HG02678 (cell line): ENCODE results near the gene TAAR5.
"Not testable (repeated sequence)": the region's sequence is repeated elsewhere in the genome, so short reads cannot be mapped to it uniquely, and the experiment has no call there.

Experiments used
- ATAC-seq: cut with Tn5 transposase; IDR thresholded peaks from one replicate; pipeline ENCODE4 v1.9.1; 2021; ENCODE audit warnings: mild to moderate bottlenecking, moderate library complexity; ENCODE audit not compliant: unreplicated experiment

The TAAR5 gene

GRCh38 chr6:132589454-132589853, at the start of gene TAAR5:
Gene TAAR5, minus strand, starts transcription at chr6:132589741. Its CDS starts 55 bp downstream, at chr6:132589686.
- no peak for ATAC-seq

GRCh38 chr6:132637135-132637534, 47.6 kb upstream of the TAAR5 start:
- ATAC-seq: not testable (repeated sequence)

GRCh38 chr6:132635906-132636305, 46.4 kb upstream of the TAAR5 start:
- ATAC-seq: not testable (repeated sequence)

- not testable (repeated sequence) for ATAC-seq
Measured at GRCh38 chr6:132635288-132635687, 45.7 kb upstream of the TAAR5 start.

- no peak for ATAC-seq
Measured at GRCh38 chr6:132634796-132635195, 45.3 kb upstream of the TAAR5 start.

GRCh38 chr6:132633362-132633761, 43.8 kb upstream of the TAAR5 start:
- no peak for ATAC-seq

GRCh38 chr6:132624175-132624574, 34.6 kb upstream of the TAAR5 start, which contains the start of gene TAAR2:
Gene TAAR2, minus strand, starts transcription at chr6:132624275. Its CDS starts 0 bp downstream, at chr6:132624275.
- ATAC-seq: no peak

- no peak for ATAC-seq
Measured at GRCh38 chr6:132623106-132623845, 33.7 kb upstream of the TAAR5 start.

- ATAC-seq: no peak
Measured at GRCh38 chr6:132616677-132617076, 27.1 kb upstream of the TAAR5 start.

GRCh38 chr6:132614554-132614953, 25.0 kb upstream of the TAAR5 start:
- ATAC-seq: no peak

- no peak for ATAC-seq
Measured at GRCh38 chr6:132612449-132613108, 23.0 kb upstream of the TAAR5 start.

- ATAC-seq: no peak
Measured at GRCh38 chr6:132611616-132612015, 22.1 kb upstream of the TAAR5 start.

- ATAC-seq: peak; percentile 76
Measured at GRCh38 chr6:132607544-132608233, 18.1 kb upstream of the TAAR5 start.

GRCh38 chr6:132604635-132605152, 15.2 kb upstream of the TAAR5 start:
- ATAC-seq: no peak

- not testable (repeated sequence) for ATAC-seq
Measured at GRCh38 chr6:132600900-132601299, 11.4 kb upstream of the TAAR5 start.

- ATAC-seq: peak; percentile 75
Measured at GRCh38 chr6:132598473-132598872, 8.9 kb upstream of the TAAR5 start.

GRCh38 chr6:132596201-132596600, 6.7 kb upstream of the TAAR5 start:
- no peak for ATAC-seq

- no peak for ATAC-seq
Measured at GRCh38 chr6:132592855-132593254, 3.3 kb upstream of the TAAR5 start.

GRCh38 chr6:132590362-132590761, 821 bp upstream of the TAAR5 start:
- no peak for ATAC-seq

- ATAC-seq: no peak
Measured at GRCh38 chr6:132587424-132587823, 2.1 kb downstream of the TAAR5 start.

- ATAC-seq: no peak
Measured at GRCh38 chr6:132584698-132585097, 4.8 kb downstream of the TAAR5 start.
